Neutrophil (primary cell): Measurements from ENCODE around the gene CAV1.

Source experiments
- H3K27ac ChIP-seq: fragments of 200-600 bp; sonication (generic); 2 replicates; pipeline ENCODE4 v1.5.1; 2016; ENCODE audit warnings: mild to moderate bottlenecking, moderate library complexity
- H3K27me3 ChIP-seq: fragments of 200-600 bp; sonication (generic); 2 replicates; pipeline ENCODE4 v1.6.0; 2016; ENCODE audit warnings: mild to moderate bottlenecking
- H3K36me3 ChIP-seq: fragments of 200-600 bp; sonication (generic); 2 replicates; pipeline ENCODE4 v1.5.1; 2017
- H3K4me1 ChIP-seq, 2 experiments: fragments of 200-600 bp in 1 of 2; sonication (generic) in 1 of 2; 1 replicate in 1 of 2; 2 replicates in 1 of 2; pipeline versions ENCODE4 v1.5.1 to v1.6.1; 2013 to 2016; ENCODE audit warnings: low read depth in 1 of 2, low read length in 1 of 2, mild to moderate bottlenecking in 1 of 2, moderate library complexity in 1 of 2; ENCODE audit not compliant: control insufficient read depth in 1 of 2, insufficient read depth in 1 of 2
- H3K4me3 ChIP-seq, 2 experiments: fragments of 200-600 bp in 1 of 2; sonication (generic) in 1 of 2; 1 replicate in 1 of 2; 2 replicates in 1 of 2; pipeline ENCODE4 v1.5.1; 2013 to 2016; ENCODE audit warnings: low read depth in 1 of 2, low read length in 1 of 2, mild to moderate bottlenecking in 1 of 2, moderate library complexity in 1 of 2
- H3K9me3 ChIP-seq: fragments of 200-600 bp; sonication (generic); 2 replicates; pipeline ENCODE4 v1.5.1; 2016
- TF ChIP-seq, protein P1 (sequence below): fragments of 200-600 bp; sonication (generic); IDR thresholded peaks from 2 replicates; pipeline ENCODE4 v1.5.1; 2016; ENCODE audit warnings: antibody characterized with exemption

Gene CAV1

GRCh38 chr7:116610721-116611120, 85.9 kb downstream of the CAV1 start:
- Histone ChIP-seq H3K4me3 (no peak overlapping the region), H3K36me3 (no peaks in the 10 kb centered on the region), H3K27me3 (peaks cover 6% of the 10 kb centered on the region), H3K27ac (no peak overlapping the region), H3K9me3 (no peaks in the 10 kb centered on the region), H3K4me1 (no peaks in the 10 kb centered on the region)
- TF ChIP-seq, protein P1, sequence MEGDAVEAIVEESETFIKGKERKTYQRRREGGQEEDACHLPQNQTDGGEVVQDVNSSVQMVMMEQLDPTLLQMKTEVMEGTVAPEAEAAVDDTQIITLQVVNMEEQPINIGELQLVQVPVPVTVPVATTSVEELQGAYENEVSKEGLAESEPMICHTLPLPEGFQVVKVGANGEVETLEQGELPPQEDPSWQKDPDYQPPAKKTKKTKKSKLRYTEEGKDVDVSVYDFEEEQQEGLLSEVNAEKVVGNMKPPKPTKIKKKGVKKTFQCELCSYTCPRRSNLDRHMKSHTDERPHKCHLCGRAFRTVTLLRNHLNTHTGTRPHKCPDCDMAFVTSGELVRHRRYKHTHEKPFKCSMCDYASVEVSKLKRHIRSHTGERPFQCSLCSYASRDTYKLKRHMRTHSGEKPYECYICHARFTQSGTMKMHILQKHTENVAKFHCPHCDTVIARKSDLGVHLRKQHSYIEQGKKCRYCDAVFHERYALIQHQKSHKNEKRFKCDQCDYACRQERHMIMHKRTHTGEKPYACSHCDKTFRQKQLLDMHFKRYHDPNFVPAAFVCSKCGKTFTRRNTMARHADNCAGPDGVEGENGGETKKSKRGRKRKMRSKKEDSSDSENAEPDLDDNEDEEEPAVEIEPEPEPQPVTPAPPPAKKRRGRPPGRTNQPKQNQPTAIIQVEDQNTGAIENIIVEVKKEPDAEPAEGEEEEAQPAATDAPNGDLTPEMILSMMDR = no peak
